MCF 10A (cell line): Measurements from ENCODE around the gene PEAR1. TPM values are rescaled to one million over a fixed set of nuclear protein-coding genes. Genes with fewer than 3 reads are reported as not detected.

Experiments
- BruUV-seq: library from RNA; stranded (reverse); fragments of 400-500 nt; replicated peaks from 2 replicates; lab custom pipeline; 2021; lab: Mats Ljungman, UMichigan
- CTCF ChIA-PET: fragments of 300-600 bp; sonication (Branson Sonifier 250); formaldehyde crosslinking; extraction: SDS; loops from one replicate; lab custom pipeline; 2021; ENCODE audit warnings: antibody characterized with exemption, inconsistent platforms; lab: Yijun Ruan, JAX
- POLR2A ChIA-PET: fragments of 300-600, 350-650 bp; sonication (Branson Sonifier 250); formaldehyde crosslinking; extraction: SDS; loops from one replicate; lab custom pipeline; 2020; ENCODE audit warnings: antibody characterized with exemption, inconsistent platforms; lab: Yijun Ruan, JAX
- DNase-seq: peaks from one replicate; pipeline ENCODE4 v3.0.0-alpha.2; 2018; ENCODE audit not compliant: unreplicated experiment
- H3K27ac Mint-ChIP-seq: one replicate; pipeline ENCODE4 v1.8.0; 2022; ENCODE audit warnings: mild to moderate bottlenecking, low read depth, mixed read lengths; ENCODE audit not compliant: unreplicated experiment
- H3K27me3 Mint-ChIP-seq: one replicate; pipeline ENCODE4 v1.8.0; 2022; ENCODE audit warnings: mixed read lengths; ENCODE audit not compliant: insufficient read depth, unreplicated experiment
- H3K36me3 Mint-ChIP-seq: one replicate; pipeline ENCODE4 v1.8.0; 2022; ENCODE audit warnings: mild to moderate bottlenecking, moderate library complexity, mixed read lengths; ENCODE audit not compliant: insufficient read depth, unreplicated experiment
- H3K4me1 Mint-ChIP-seq: one replicate; pipeline ENCODE4 v1.8.0; 2022; ENCODE audit warnings: mixed read lengths; ENCODE audit not compliant: insufficient read depth, unreplicated experiment
- H3K4me3 Mint-ChIP-seq: one replicate; pipeline ENCODE4 v1.8.0; 2022; ENCODE audit warnings: mild to moderate bottlenecking, moderate library complexity, mixed read lengths; ENCODE audit not compliant: unreplicated experiment
- H3K9me3 Mint-ChIP-seq: one replicate; pipeline ENCODE4 v1.8.0; 2022; ENCODE audit warnings: mixed read lengths; ENCODE audit not compliant: unreplicated experiment
- intact Hi-C: fragments of 100-400 bp; cut with micrococcal nuclease; formaldehyde crosslinking; loops from 2 replicates; pipeline ENCODE4 v1.14.1; 2022
- total RNA-seq: library from RNA; stranded (reverse); gene quantifications from 2 replicates; pipeline ENCODE4 v1.2.3, GENCODE V29; 2022
- TF ChIP-seq, protein P1 (sequence below): fragments of 200-600 bp; IDR thresholded peaks from one replicate; pipeline ENCODE4 v1.8.0; 2022; ENCODE audit warnings: antibody characterized with exemption, mild to moderate bottlenecking; ENCODE audit not compliant: unreplicated experiment

Gene PEAR1
- total RNA-seq, 1 experiment from 2014 or later = 6.5 TPM

DNA sequence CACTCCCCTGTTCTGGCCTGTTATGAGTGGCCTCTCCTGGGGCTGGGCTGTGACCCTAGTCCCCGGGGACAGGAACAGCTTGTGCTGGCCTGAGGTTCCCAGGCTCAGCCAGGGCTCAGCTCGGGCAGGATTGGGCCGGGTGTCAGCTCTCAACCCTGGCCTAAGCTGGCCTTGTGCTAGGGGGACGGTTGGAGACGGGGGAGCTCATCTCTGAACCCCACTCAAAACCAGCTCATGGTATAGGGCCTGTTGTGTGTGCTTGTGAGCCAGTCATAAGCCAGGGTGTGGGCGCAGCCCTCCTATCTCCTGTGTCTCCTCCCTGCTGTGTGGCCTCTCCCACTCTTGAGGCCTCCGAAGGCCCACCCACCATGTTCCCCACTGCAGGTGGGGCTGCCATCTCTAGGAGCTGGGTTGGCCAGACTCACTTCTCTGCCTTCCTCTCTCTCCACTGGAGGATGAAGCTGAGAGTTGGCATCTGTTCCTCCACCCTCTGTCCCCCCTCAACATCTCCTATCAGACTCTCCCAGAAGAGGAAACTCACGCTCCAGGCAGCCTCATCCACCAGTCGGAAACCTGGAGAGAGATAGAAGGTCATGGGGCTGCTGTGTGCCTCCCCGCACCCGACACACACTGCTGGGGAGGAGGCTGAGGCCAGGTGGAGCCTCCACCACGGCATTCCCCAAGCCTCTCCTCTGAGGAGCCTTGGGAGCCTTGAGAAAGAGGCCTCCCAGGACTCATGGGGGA is 1.4 kb downstream of the PEAR1 start:
- peaks cover 41% of the 10 kb centered on the region for H3K4me1 Mint-ChIP-seq

DNA sequence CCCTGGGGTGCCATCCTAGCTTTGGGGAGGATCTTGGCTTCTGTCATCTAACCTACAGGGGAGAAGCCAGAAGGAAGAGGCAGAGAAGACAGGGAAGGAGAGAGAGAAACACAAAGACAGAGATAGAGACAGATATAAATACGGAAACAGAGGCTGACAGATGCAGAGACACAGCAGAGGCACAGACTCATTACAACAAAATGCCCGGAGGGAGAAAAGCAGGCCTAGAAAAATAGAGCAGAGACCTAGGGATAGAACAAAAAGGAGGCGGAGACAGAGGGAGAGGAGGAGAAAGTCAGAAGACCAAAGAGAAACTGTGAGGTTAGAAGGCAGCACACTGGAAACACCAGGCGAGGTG is 1.9 kb downstream of the PEAR1 start:
- Mint-ChIP-seq H3K27ac (no peak overlapping the region), H3K4me3 (no peak overlapping the region), H3K4me1 (peaks cover 41% of the 10 kb centered on the region), H3K9me3 (no peaks in the 10 kb centered on the region), H3K27me3 (no peaks in the 10 kb centered on the region), H3K36me3 (no peaks in the 10 kb centered on the region)
- TF ChIP-seq, protein P1, sequence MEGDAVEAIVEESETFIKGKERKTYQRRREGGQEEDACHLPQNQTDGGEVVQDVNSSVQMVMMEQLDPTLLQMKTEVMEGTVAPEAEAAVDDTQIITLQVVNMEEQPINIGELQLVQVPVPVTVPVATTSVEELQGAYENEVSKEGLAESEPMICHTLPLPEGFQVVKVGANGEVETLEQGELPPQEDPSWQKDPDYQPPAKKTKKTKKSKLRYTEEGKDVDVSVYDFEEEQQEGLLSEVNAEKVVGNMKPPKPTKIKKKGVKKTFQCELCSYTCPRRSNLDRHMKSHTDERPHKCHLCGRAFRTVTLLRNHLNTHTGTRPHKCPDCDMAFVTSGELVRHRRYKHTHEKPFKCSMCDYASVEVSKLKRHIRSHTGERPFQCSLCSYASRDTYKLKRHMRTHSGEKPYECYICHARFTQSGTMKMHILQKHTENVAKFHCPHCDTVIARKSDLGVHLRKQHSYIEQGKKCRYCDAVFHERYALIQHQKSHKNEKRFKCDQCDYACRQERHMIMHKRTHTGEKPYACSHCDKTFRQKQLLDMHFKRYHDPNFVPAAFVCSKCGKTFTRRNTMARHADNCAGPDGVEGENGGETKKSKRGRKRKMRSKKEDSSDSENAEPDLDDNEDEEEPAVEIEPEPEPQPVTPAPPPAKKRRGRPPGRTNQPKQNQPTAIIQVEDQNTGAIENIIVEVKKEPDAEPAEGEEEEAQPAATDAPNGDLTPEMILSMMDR = no peak
- intact Hi-C loops = no loop called here
- no peak for DNase-seq
- CTCF ChIA-PET = interaction anchor here (0.7 to 17.6 kb wide), 10 partner anchors 15 to 260 kb away, joined by 3 to 363 read pairs (median 6); partner anchors contain the start of genes INSRR, LRRC71 and NTRK1
- POLR2A ChIA-PET = interaction anchor here (0.6 to 1.1 kb wide), 3 partner anchors 33 to 128 kb away, joined by 3 to 5 read pairs (median 4); partner anchors contain the start of gene PRCC
- BruUV-seq = no TSS peak

More for the DNA sequence above, 1.4 kb downstream of the PEAR1 start:
- Mint-ChIP-seq H3K9me3 (no peaks in the 10 kb centered on the region), H3K36me3 (no peaks in the 10 kb centered on the region), H3K4me3 (no peak overlapping the region), H3K27ac (no peak overlapping the region), H3K27me3 (no peaks in the 10 kb centered on the region)
- intact Hi-C loops = no loop called here
- CTCF ChIA-PET = interaction anchor here (0.5 to 17.6 kb wide), 18 partner anchors 11 to 262 kb away, joined by 3 to 363 read pairs (median 4); partner anchors contain the start of genes INSRR, LRRC71, METTL25B and NTRK1
- TF ChIP-seq, protein P1 = no peak
- BruUV-seq = no TSS peak
- POLR2A ChIA-PET = interaction anchor here (0.6 to 1.1 kb wide), 3 partner anchors 33 to 128 kb away, joined by 3 to 5 read pairs (median 4); partner anchors contain the start of gene PRCC
- DNase-seq = no peak

DNA sequence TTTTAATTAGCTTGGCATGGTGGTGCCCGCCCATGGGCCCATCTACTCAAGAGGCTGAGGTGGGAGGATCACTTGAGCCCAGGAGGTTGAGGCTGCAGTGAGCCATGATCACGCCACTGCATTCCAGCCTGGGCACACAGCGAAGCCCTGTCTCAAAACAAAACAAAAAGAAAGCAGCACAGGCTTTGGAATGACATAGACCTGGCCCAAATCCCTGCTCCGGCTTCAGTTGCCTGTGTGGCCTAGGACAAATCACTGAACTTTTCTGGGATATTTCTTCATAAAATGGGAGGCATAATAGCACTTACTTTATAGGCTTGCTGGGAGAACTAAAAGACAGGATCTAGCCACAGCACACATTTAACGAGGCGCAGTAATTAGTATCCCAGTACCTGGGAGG is 2.4 kb downstream of the PEAR1 start:
- ChIA-PET CTCF (interaction anchor here (0.6 to 17.6 kb wide), 8 partner anchors 14 to 214 kb away, joined by 3 to 363 read pairs (median 4); partner anchors contain the start of genes LRRC71 and NTRK1), POLR2A (no interaction called here)
- TF ChIP-seq, protein P1 = no peak
- BruUV-seq = no TSS peak
- DNase-seq = no peak
- Mint-ChIP-seq H3K27me3 (no peaks in the 10 kb centered on the region), H3K27ac (no peak overlapping the region), H3K4me3 (no peak overlapping the region), H3K4me1 (peaks cover 41% of the 10 kb centered on the region), H3K36me3 (no peaks in the 10 kb centered on the region), H3K9me3 (no peaks in the 10 kb centered on the region)
- intact Hi-C loops = loop anchor here (1.0 kb wide), 1 partner anchor 30 kb away; no protein-coding TSS in a partner anchor

DNA sequence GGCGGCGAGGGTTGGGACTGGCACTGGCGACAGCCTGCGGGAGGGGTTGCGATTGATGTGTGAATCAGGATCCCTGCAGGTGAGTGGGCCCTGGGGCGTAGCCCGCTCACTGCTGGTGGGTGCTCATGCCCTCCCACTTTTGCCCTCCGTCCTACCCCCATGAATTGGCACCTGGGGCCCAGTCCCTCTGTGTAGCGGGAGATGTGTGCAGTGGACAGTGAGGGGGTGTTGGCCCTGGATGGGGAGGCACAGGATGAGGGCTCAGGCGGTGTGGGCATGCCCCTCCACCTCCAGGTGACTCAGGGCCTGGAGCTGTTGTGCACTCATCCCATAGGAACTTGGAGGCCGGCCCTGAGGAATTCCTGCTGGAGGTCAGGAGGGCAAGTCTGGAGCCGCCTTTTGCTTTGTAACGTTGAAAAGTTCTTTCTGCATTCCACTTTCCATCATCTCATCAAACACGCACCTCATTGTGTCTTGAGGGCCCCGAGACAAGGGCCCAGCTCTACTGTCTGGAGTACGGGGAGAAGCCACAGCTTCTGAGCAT is 3.0 kb downstream of the PEAR1 start:
- Mint-ChIP-seq H3K4me1 (peaks cover 41% of the 10 kb centered on the region), H3K4me3 (peak overlapping the region; percentile 6), H3K9me3 (no peaks in the 10 kb centered on the region), H3K36me3 (no peaks in the 10 kb centered on the region), H3K27ac (peak overlapping the region; percentile 65), H3K27me3 (no peaks in the 10 kb centered on the region)
- CTCF ChIA-PET = interaction anchor here (1.0 to 17.6 kb wide), 7 partner anchors 10 to 207 kb away, joined by 3 to 363 read pairs (median 8); partner anchors contain the start of genes LRRC71 and NTRK1
- BruUV-seq = no TSS peak
- DNase-seq = peak; percentile 94
- POLR2A ChIA-PET = interaction anchor here (0.8 to 1.2 kb wide), 6 partner anchors 26 to 186 kb away, joined by 3 to 5 read pairs (median 3); partner anchors contain the start of genes ISG20L2, METTL25B and MRPL24
- TF ChIP-seq, protein P1 = no peak
- intact Hi-C loops = loop anchor here (1.0 kb wide), 1 partner anchor 30 kb away; no protein-coding TSS in a partner anchor
